ENCODE measurements around the gene EFNA2. TPM values are rescaled to one million over a fixed set of nuclear protein-coding genes. Genes with fewer than 3 reads are reported as not detected.

EFNA2 gene
- total RNA-seq, 4 donors from 2014 or later = not detected

DNA sequence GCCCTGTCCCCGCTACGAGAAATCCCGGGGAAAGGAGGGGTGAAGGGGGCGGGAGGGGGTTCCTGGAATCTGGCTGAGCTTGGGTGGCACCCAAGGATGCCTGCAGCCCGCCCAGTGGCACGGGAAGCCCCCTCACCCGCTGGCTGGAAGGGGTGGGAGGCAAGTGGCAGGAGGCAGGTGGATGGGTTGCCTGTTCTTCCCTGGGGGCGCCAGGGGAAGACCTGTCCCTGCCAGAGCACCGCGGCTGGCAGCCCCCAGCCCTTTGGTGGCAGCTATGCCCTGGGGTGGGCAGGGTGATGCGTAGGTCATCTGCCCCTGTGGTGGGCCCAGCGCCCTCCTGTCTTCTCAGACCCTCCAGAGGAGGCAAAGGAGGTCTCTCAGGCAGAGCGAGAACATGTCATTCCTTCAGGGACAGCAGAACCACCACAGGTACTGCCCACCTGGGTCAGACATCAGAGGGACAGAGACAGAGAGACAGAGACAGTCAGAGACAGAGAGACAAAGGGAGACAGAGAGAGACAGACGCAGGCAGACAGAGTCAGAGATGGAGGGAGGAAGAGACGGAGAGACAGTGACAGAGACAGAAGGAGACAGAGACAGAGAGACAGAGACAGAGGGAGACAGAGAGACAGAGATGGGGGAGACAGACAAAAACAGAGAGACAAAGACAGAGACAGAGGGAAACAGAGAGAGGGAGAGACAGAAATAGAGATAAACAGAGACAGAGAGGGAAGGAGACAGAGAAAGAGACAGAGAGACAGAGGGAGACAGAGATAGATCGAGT, 36.7 kb downstream of the EFNA2 start:
- WGBS, 2 donors = 77 to 93% methylated on average over 3 to 6 of the region's 16 CpGs
- Histone ChIP-seq H3K4me3 (no peak overlapping the region), H3K27me3 (peaks cover 0 to 85% (median 8%) of the 10 kb centered on the region in 4 donors), H3K27ac (no peak overlapping the region), H3K4me1 (peaks cover 4 to 20% (median 11%) of the 10 kb centered on the region in 3 donors), H3K9me3 (no peaks in the 10 kb centered on the region), H3K36me3 (no peaks in the 10 kb centered on the region)
- DNase-seq = no peak
- TF ChIP-seq, protein P1, sequence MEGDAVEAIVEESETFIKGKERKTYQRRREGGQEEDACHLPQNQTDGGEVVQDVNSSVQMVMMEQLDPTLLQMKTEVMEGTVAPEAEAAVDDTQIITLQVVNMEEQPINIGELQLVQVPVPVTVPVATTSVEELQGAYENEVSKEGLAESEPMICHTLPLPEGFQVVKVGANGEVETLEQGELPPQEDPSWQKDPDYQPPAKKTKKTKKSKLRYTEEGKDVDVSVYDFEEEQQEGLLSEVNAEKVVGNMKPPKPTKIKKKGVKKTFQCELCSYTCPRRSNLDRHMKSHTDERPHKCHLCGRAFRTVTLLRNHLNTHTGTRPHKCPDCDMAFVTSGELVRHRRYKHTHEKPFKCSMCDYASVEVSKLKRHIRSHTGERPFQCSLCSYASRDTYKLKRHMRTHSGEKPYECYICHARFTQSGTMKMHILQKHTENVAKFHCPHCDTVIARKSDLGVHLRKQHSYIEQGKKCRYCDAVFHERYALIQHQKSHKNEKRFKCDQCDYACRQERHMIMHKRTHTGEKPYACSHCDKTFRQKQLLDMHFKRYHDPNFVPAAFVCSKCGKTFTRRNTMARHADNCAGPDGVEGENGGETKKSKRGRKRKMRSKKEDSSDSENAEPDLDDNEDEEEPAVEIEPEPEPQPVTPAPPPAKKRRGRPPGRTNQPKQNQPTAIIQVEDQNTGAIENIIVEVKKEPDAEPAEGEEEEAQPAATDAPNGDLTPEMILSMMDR (IDR thresholded peaks at IDR 0.05) = no peak
- no peak for TF ChIP-seq POLR2A (IDR thresholded peaks at IDR 0.05)
- intact Hi-C loops (cut with DNase I) = no loop called here

DNA sequence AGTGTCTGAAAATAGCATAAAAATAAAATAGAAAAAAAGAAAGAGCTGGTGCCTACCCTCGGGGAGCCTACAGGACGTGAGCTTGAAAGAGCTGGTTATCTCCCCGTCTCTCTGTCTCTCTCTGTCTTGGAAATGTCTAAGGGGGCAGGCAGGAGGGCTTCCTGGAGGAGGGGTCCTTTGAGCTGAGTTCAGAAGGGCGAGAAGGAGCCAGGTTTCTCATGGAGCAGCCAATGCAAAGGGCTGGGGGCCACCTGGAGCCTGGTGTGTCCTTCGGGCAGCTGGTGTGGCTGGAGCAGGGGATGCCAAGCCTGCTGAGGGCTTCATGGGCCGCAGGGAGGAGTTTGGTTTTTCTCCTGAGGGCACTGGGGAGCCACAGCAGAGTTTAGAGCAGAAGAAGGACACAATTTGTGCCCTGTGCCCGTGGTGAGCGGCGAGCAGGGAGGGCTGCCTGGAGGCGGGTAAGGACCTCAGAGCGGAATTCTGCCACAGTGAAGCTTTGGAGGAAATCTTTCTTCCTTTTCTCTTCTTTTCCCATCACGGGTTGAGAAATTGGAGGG, 38.7 kb downstream of the EFNA2 start:
- 62 to 70% methylated on average over 8 to 9 of the region's 12 CpGs for WGBS, 2 donors
- Histone ChIP-seq H3K36me3 (no peaks in the 10 kb centered on the region), H3K9me3 (no peaks in the 10 kb centered on the region), H3K27ac (no peak overlapping the region), H3K27me3 (peaks cover 0 to 66% (median 2%) of the 10 kb centered on the region in 4 donors), H3K4me1 (peaks cover 4 to 16% (median 11%) of the 10 kb centered on the region in 3 donors), H3K4me3 (peak overlapping the region in 3 of 4 donors; percentile 39 to 57 (median 44))
- intact Hi-C loops (cut with DNase I) = no loop called here
- no peak for TF ChIP-seq POLR2A (IDR thresholded peaks at IDR 0.05)
- TF ChIP-seq, protein P1 (IDR thresholded peaks at IDR 0.05) = no peak
- DNase-seq = no peak

DNA sequence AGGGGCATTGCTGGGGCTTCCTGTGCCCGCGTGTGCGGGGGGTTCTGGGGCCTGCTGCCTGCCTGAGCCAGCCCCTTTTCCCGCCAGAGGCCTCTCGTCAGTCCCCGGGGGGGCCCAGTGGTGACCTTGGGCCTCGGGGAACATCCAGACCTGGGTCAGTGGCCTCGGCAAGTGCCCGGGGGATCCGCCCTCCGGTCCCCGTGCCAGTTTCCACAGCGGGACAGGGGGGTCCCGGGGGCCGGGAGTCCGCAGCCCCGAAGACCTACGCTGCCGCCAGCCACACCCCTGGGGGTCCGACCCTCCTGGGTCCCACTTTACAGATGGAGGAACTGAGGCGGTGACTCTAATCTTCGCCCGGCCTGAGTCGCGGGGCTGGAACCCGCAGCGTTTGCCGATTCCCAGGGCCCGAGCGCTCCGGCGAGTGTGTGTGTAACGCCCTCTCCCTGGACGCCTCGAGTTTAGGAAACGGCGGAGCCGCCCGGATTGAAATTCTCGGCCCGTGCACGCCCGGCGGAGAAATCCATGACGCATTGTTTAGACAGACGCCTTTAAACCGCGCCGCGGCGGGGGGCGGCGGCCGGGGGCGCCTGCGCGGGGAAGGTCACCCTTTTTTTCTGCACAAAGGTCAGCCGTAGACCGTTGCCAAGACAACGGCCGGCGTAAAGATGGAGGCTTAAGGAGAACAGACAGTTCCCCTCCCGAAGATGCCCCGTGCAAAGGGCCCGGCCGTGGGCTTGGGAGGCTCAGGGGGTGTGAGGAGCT, 39.3 kb downstream of the EFNA2 start:
- Histone ChIP-seq H3K27ac (peak overlapping the region in 2 of 4 donors; percentile 10 to 46), H3K9me3 (no peaks in the 10 kb centered on the region), H3K36me3 (no peaks in the 10 kb centered on the region), H3K4me3 (peak overlapping the region; percentile 9 to 57 (median 42)), H3K27me3 (peaks cover 0 to 59% (median 2%) of the 10 kb centered on the region in 4 donors), H3K4me1 (peaks cover 4 to 16% (median 11%) of the 10 kb centered on the region in 3 donors)
- TF ChIP-seq POLR2A (IDR thresholded peaks at IDR 0.05) = no peak
- TF ChIP-seq, protein P1 (IDR thresholded peaks at IDR 0.05) = no peak
- WGBS, 2 donors = 10 to 13% methylated on average over 6 of the region's 66 CpGs
- intact Hi-C loops (cut with DNase I) = no loop called here
- no peak for DNase-seq

DNA sequence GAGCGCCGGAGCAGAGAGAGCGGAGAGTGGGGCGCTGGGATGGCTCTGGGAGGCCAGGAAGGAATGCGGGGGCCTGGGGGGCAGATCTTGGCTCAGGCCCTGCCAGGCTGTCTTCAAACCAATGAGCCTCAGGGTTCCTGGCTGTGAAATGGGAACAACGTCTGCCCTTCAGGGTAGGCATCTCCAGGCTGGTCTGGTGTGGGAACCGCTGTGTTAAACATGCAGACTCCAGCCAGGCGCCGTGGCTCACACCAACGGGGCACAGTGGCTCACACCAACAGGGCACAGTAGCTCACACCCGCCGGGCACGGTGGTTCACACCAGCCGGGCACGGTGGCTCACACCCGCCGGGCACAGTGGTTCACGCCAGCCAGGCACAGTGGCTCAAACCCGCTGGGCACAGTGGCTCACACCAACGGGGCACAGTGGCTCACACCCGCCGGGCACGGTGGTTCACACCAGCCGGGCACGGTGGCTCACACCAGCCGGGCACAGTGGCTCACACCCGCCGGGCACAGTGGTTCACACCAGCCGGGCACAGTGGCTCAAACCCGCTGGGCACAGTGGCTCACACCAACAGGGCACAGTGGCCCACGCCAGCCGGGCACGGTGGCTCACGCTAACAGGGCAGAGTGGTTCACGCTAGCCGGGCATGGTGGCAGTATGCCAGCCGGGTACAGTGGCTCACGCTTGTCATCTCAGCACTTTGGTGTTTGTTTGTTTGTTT, 40.1 kb downstream of the EFNA2 start:
- no peaks in the 10 kb centered on the region for H3K9me3 ChIP-seq
- H3K4me1 ChIP-seq = peaks cover 4 to 16% (median 11%) of the 10 kb centered on the region in 3 donors
- peaks cover 0 to 57% (median 2%) of the 10 kb centered on the region in 4 donors for H3K27me3 ChIP-seq
- intact Hi-C loops (cut with DNase I) = no loop called here
- WGBS, 2 donors = 47 to 68% methylated on average over 7 to 17 of the region's 38 CpGs
- peak overlapping the region in 2 of 4 donors; percentile 10 to 46 for H3K27ac ChIP-seq
- no peaks in the 10 kb centered on the region for H3K36me3 ChIP-seq
- peak overlapping the region in 3 of 4 donors; percentile 39 to 57 (median 44) for H3K4me3 ChIP-seq
- TF ChIP-seq POLR2A (IDR thresholded peaks at IDR 0.05) = no peak
- TF ChIP-seq, protein P1 (IDR thresholded peaks at IDR 0.05) = no peak
- no peak for DNase-seq

Measured in esophagus squamous epithelium (tissue), 5 donors.